T47D (cell line): ENCODE measurements around the gene HOXD9.

Experiments
- DNase-seq, 2 experiments: peaks; one replicate each; pipeline versions ENCODE4 v3.0.0 to v3.0.0-alpha.2; 2011 to 2012; ENCODE audit warnings: low read depth in 1 of 2, low spot score in 1 of 2
- JUND ChIP-seq: IDR thresholded peaks from 2 replicates; pipeline ENCODE4 v1.6.1; 2012; ENCODE audit warnings: low read depth
- in situ Hi-C: cut with HindIII; loops from 2 replicates; pipeline ENCODE4 v1.10.0; 2016; ENCODE audit warnings: low sequenced_read_pairs, low pct_unique_long_range_greater_than_20kb

HOXD9 gene

DNA sequence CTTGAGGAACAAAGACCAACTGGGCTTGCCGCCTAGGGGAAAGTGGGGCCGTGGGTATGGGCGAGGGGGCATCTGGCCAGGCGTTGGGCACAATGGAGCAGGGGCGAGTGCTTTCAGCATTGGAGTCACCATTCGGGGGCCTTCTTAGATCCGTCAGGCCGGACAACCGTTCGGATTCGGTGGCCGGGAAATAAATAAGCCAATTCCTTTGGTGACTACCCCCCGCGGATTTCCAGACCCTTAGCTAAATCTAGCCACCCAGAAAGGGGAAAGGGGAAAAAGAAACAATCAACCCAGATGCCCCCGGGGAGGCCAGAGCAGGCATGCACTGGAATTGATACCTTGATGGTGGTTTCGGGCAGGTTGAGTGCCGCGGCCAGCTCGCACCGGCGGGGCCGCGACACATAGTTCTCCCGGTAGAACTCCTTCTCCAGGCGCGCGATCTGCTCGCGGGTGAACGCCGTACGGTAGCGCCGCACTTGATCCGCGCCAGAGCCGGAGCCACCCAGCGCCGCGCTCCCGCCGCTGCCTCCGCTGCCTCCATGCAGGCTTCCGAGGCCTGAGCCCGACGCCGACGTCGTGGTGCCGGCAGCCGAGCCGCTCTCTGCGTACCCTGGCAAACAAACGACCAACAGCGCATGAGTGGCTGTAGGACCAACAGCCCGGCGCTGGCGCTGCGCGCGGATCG, 40.5 kb upstream of the HOXD9 start:
- in situ Hi-C loops, result no loop called here

DNA sequence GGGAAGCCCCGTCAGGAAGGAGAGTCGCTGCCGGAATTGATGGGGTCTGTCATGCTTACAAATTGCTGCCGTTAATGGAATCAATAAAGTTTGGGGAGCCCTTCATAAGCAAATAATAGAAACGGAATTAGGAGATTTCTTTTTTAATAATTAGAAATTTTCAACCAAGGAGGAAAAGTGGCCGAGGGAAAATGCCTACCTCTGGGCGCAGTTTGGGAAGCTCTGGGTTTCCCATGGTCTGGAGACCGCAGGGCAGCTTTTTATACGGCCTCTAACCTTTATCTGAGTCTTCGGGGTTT, 40.0 kb upstream of the HOXD9 start:
- DNase-seq, result no peak
- in situ Hi-C loops, result no loop called here
- TF ChIP-seq JUND, result no peak

More for the DNA sequence above, 40.5 kb upstream of the HOXD9 start:
- TF ChIP-seq JUND, result no peak
- DNase-seq, result no peak

DNA sequence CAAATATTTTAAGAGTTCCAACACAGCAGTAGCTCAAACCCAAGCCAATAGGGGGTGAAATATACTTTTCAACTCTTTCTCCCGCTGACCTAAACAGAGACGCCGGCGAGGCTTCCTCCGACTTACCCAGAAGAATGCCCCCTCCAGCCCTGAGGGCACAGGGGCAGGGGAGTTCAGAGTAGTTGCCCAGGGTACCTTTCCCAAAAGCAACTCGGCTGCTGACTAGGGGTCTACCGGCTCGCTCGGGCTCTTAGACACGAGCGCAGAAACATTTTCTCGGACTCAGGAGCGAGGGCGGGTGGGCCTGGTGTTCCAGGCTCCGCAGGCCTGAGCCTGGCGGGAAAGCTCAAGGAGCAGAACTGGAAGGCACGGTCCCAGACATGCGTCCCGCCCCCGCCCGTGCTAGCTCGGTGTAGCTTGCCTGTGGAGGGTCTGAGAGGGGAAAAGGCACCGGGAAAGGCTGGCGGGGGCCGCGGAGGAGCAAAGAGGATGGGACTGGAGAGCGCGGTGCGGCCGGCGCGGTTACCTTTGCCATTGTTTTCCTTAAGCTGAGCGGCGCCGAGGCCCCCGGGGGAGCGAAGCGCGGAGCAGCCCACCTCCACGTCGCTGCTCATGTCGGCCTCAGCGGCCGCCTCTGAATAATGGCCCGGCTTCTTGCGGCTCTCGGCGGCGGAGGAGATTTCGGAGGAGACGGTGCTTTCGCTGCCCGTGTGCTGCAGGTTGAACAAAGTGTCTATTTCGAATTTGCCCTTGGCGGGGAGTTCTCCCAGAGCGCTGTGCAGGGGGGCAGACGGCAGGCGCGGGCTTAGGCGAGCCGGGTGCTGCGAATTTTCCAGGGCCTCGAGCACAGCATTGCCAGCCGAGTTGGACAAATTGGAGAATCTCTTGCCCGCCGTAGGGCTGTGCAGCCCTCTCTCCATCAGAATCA, 39.4 kb upstream of the HOXD9 start:
- in situ Hi-C loops, result no loop called here
- DNase-seq, result no peak
- no peak for TF ChIP-seq JUND

DNA sequence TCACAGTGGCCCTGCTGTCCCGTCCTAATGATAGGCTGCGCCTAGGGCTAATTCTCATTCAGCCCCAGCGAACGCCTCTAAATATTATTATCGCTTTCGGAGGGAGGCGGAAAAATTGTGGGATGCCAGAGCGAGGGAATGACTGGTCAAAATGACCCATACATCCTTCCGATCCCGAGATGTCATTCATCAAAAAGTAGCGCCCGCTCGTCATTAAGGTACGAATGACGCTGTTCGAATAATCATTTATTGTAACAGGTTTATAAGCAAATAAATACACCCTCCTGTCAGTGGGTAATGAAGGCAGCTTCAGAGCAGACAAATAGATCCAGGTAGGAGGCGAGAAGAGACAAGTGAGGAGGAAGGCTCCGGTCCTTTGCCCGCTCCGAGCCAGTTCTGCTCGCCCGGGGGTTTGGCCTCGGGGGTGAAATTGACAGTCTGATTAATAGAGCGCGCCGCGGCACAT, 38.7 kb upstream of the HOXD9 start, which contains the start of gene EVX2:
EVX2 (minus strand) TSS at position 167 of the 466 bp plus-strand sequence. CDS start 186 bp downstream, outside the sequence.
- in situ Hi-C loops, result no loop called here
- no peak for DNase-seq
- no peak for TF ChIP-seq JUND

DNA sequence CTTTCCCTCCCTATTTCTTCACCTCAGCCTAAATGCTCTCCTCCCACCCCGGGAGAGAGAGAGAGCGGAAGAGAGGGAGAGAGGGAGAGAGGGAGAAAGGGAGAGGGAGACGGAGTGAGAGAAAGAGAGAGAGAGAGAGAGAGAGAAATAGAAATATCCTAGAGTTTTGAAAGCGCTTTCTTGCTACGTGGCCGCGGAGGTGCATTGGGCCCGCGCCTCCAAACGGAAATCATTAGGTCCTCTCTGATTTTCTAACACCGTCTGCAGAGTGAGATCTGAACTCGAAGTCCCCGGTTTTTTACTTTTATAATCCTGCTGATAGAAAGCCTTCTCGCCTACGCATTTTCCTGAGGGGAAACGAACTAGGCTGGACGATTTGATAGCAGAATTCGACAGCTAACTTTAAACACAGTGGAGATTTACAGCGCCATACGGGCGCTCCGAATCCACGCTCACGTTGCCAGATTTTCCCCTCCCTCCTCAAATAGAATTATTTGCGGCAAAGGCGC, 37.9 kb upstream of the HOXD9 start:
- no peak for DNase-seq
- no peak for TF ChIP-seq JUND
- in situ Hi-C loops, result no loop called here

DNA sequence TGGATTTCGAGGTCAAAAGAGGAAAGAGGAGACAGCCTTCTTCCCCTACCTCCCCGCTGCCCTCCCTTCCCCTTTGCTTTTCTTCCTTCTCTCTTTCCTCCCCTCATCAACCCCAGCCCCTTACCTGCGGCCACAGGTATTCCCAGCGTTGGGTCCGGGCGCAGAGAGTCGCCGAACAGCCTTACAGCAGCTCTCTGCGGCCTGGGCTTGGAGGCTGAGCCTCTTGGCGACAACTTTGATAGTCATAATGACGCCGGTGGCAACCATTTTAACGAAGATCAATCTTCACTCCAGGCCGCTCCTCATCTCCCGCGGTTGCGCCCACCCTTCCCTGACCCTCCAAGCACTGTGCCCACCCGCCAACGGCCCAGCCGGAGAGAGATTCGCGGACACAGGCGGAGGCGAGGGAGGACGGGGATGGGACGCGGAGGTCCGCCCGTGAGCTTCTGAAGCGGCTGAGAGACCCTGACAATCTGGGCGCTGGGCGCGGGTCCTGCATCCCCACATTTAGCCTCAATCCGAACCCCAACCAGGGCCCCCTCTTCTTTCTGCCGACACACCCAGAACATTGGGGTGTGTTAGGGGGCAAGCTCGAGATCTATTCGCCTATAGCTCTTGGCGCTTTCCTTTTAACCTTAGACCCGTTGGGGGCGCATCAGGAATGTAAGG, 37.3 kb upstream of the HOXD9 start:
- in situ Hi-C loops, result no loop called here
- no peak for TF ChIP-seq JUND
- no peak for DNase-seq

DNA sequence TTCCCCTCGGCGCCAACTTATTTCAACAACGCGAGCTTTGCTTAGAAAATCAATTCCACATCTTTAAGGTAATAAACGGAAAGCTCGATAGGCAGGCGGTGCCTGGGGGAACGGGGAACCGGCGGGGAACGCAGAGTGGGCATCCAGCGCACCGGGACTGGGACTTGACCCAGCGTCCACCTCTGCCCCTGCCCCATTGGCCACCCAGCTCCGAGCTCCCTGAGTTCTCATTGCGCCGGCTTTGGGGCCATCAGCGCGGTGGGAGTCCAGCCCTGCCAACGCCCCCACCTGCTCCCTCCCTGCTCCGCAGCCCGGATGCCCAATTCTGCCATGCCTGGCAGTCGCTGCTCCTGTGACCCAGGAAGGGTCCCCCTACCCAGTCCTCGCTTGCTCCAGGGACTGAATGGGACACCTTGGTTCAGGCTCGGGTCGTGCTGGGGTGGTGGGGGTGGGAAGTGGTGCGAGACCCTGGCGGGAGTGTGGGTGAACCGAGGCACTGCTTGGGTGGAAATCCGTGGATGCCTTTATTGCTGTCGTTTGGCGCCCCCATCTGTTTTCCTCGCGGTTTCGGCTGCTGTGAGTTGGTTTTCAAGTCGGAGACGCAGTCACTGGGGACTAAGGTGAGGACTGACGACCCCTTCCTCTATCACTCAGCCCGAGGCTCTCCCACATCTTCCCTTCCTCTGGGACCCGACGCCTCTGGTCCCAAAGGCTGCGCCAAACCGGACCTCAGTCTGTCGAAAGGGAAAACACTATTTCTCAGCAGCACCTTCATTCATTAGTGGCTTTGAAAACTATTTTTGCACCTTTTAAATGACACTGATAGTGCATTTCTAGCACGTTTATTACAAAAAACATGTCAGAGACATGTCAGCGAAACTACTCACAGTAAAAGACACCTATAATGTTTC, 36.4 kb upstream of the HOXD9 start:
- in situ Hi-C loops, result no loop called here
- DNase-seq, result peak; percentile 59 to 83
- TF ChIP-seq JUND, result no peak

DNA sequence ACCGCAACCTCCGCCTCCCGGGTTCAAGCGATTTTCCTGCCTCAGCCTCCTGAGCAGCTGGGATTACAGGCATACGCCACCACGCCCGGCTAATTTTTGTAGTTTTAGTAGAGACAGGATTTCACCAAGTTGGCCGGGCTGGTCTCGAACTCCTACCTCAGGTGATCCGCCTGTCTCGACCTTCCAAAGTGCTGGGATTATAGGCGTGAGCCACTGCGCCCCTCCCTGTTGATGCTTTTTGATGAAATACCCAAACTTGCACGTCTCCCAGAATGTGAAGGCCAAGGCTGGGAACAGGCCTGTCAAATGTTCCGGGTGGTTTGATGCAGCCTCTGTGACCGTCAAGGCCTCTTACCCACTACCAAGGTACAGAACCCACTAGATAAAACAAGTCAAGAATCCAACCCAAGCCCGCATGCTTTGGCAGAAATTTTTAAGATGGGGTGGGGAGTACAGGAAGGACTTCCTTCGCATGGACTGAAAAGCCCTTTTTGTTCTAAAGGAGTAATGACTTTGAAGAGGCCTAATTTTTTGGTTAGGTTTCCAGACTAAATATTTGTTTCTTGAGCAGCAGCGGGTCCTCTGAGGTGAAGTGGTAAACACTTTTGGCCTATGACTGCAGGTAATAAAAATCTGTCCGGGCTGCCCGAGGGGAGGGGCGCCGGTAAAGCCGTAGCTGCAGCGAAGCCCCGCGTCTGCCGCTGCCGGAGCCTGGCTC, 35.0 kb upstream of the HOXD9 start:
- in situ Hi-C loops, result no loop called here
- TF ChIP-seq JUND, result no peak
- no peak for DNase-seq

DNA sequence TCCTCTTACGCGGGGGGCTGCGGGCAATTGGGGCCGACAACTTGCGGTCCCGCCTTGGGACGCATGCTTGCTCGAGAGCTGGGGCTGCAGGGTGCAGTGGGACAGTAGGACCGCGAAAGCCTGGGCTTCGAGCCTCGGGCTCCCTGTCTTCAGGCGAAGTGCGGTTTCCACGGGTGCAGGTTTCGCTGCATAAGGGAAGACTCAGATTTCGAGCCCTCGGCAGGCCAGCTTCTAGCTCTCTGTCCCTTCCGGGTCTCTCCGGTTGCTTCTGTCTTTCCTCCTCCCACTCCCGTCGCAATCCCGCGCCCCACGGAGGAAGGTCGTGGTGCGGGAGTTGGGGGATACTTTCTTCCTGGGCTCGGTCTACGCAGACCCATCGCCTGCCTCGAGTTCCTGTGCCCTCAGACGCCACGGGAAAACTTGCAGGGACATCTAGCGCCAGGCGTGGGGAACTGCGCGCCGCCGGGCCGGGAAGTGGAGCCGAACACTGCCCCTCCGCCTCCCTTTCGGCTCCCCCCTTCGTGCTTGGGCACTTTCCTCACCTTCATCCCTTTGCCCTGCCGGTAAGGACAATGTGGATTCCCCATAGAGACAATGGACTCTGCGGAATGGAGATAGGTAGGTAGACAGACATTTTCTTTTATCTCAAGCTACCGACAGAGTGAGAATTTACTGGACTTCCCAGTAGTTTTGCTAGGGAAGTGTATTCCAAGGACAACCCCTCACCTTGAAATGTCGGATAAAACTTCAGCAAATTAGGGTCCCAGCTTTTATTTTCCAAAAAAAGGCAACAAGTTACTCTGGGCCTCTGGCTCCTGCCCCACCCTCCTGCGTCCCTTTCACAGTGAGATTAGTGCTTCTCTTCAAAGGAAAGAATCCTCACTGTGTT, 34.2 kb upstream of the HOXD9 start:
- in situ Hi-C loops, result no loop called here
- TF ChIP-seq JUND, result no peak
- DNase-seq, result peak; percentile 68 to 93

DNA sequence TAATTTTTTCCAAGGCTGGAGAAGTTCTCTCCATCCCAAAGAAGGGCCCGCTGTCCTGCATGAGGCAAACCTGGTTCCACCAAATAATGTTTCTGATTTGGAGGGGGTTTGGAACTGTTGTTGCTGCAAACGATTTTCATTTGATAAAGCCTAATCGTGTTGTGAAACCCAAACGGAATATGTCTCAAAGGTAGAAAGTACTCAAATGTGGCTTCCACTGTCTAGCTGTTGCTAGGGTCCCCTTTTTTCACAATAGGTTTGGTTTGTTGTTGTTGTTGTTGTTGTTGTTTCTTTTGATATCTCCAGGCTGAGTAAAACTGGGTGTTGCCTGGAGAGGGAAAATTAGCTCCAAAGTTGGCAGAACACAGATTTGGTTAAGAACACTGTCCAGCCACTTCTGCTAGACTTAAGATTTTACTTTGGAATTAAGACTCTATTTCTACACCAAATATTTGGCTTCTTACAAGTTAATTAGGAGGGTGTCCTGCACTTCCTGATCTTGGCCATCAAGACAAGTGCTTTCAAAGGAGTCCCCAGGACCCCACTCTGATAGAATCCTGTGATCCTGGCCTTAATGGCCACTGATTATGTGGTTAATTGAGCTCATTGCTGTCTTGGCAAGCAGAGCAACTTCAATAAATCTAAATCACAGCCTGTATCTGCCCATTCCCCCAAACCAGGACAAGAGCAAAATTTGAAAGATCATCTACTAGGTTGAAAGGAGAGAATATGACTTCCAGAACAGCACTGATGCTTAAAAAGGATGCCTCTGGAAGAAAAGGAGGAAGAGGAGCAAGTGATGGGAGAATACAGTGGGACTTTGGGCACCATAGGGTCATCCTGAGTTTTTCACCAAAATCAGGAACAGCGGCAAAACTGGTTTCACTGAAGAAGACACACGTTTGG, 33.3 kb upstream of the HOXD9 start:
- in situ Hi-C loops, result no loop called here
- TF ChIP-seq JUND, result no peak
- no peak for DNase-seq
